H1 (cell line): Measurements from ENCODE around the gene GPR137. TPM values are rescaled to one million over a fixed set of nuclear protein-coding genes. Genes with fewer than 3 reads are reported as not detected.
"Not testable (repeated sequence)": the region's sequence is repeated elsewhere in the genome, so short reads cannot be mapped to it uniquely, and the experiment has no call there.

ENCODE experiments used
- CTCF ChIA-PET: fragments of 300-600 bp; sonication (Branson Sonifier 250); formaldehyde crosslinking; loops from one replicate; lab custom pipeline; 2021; ENCODE audit not compliant: partially characterized antibody; lab: Charles Lee
- POLR2A ChIA-PET: fragments of 300-600 bp; sonication (Branson Sonifier 250); formaldehyde crosslinking; loops from one replicate; lab custom pipeline; 2021; ENCODE audit warnings: inconsistent platforms; ENCODE audit not compliant: partially characterized antibody; lab: Charles Lee
- DNase-seq, 2 experiments: peaks; one replicate each; pipeline versions ENCODE4 v3.0.0 to v3.0.0-alpha.2; 2010 to 2022; ENCODE audit warnings: low spot score in 2 of 2, low read depth in 1 of 2, mixed read lengths in 1 of 2
- FAIRE-seq: peaks from 2 replicates; lab custom pipeline; 2011; peaks lifted over from hg19 to GRCh38; lab: Jason Lieb, UNC
- H2AFZ ChIP-seq: 2 replicates; pipeline ENCODE4 v1.8.1; 2012; ENCODE audit warnings: low read length, inconsistent platforms
- H2AK5ac ChIP-seq: 2 replicates; pipeline ENCODE4 v1.6.1; 2013; ENCODE audit warnings: low read depth, low read length
- H2BK120ac ChIP-seq: replicated peaks from 2 replicates; pipeline ENCODE3; 2013; ENCODE audit warnings: low read depth, low read length, inconsistent platforms
- H2BK12ac ChIP-seq: 2 replicates; pipeline ENCODE4 v1.6.1; 2013; ENCODE audit warnings: low read depth, low read length
- H2BK15ac ChIP-seq: 2 replicates; pipeline ENCODE4 v1.6.1; 2013; ENCODE audit warnings: low read length
- H2BK20ac ChIP-seq: 2 replicates; pipeline ENCODE4 v1.6.1; 2013; ENCODE audit warnings: low read length
- H2BK5ac ChIP-seq: 2 replicates; pipeline ENCODE4 v1.6.1; 2013; ENCODE audit warnings: low read depth, low read length
- H3K14ac ChIP-seq: 2 replicates; pipeline ENCODE4 v1.6.1; 2013; ENCODE audit warnings: inconsistent platforms; ENCODE audit not compliant: insufficient read length
- H3K18ac ChIP-seq: 2 replicates; pipeline ENCODE4 v1.6.1; 2013; ENCODE audit warnings: low read length; ENCODE audit errors: extremely low read depth
- H3K23ac ChIP-seq: 2 replicates; pipeline ENCODE4 v1.6.1; 2013; ENCODE audit warnings: inconsistent platforms; ENCODE audit not compliant: insufficient read length
- H3K23me2 ChIP-seq: 2 replicates; pipeline ENCODE4 v1.6.1; 2013; ENCODE audit warnings: low read depth, low read length
- H3K27ac ChIP-seq: 2 replicates; pipeline ENCODE4 v1.6.1; 2011; ENCODE audit warnings: low read depth, low read length, inconsistent platforms
- H3K27me3 ChIP-seq, 4 experiments: replicated peaks in 1 of 4; 1 replicate in 1 of 4; 2 replicates in 3 of 4; pipeline versions ENCODE4 v1.6.1 to v1.8.1; 2011 to 2013; ENCODE audit warnings: low read length in 3 of 4, mild to moderate bottlenecking in 3 of 4, inconsistent platforms in 2 of 4, mixed read lengths in 2 of 4, moderate library complexity in 1 of 4; ENCODE audit not compliant: control insufficient read depth in 3 of 4, insufficient read depth in 3 of 4; ENCODE audit errors: extremely low read depth in 1 of 4
- H3K36me3 ChIP-seq, 4 experiments: 2 replicates each; pipeline versions ENCODE4 v1.6.1 to v1.8.1; 2011 to 2013; ENCODE audit warnings: mild to moderate bottlenecking in 4 of 4, low read length in 3 of 4, moderate library complexity in 2 of 4, control low read depth in 1 of 4, inconsistent platforms in 1 of 4; ENCODE audit not compliant: insufficient read depth in 4 of 4, control insufficient read depth in 2 of 4
- H3K4ac ChIP-seq: replicated peaks from 2 replicates; pipeline ENCODE3; 2013; ENCODE audit warnings: low read length, low read depth, mixed read lengths, inconsistent platforms; ENCODE audit not compliant: insufficient read length
- H3K4me1 ChIP-seq, 4 experiments: replicated peaks in 1 of 4; 1 replicate in 1 of 4; 2 replicates in 3 of 4; pipeline versions ENCODE4 v1.6.1 to v1.8.1; 2011 to 2013; ENCODE audit warnings: low read length in 3 of 4, inconsistent platforms in 2 of 4, mixed read lengths in 1 of 4; ENCODE audit not compliant: insufficient read depth in 4 of 4, control insufficient read depth in 3 of 4
- H3K4me2 ChIP-seq, 2 experiments: 2 replicates each; pipeline versions ENCODE4 v1.6.1 to v1.8.1; 2011 to 2013; ENCODE audit warnings: low read depth in 2 of 2, low read length in 2 of 2, control low read depth in 1 of 2, inconsistent platforms in 1 of 2, mild to moderate bottlenecking in 1 of 2; ENCODE audit not compliant: insufficient read depth in 1 of 2
- H3K4me3 ChIP-seq, 4 experiments: fragments of 200-600, 300-600 bp in 1 of 4; sonication (generic), shearing (Covaris generic), sonication (Bioruptor Twin) in 1 of 4; 2 replicates each; pipeline versions ENCODE4 v1.5.1 to v1.8.1; 2011 to 2016; ENCODE audit warnings: low read length in 4 of 4, low read depth in 3 of 4, control low read depth in 2 of 4, inconsistent platforms in 2 of 4, mild to moderate bottlenecking in 2 of 4, mixed read lengths in 1 of 4, moderate library complexity in 1 of 4; ENCODE audit not compliant: insufficient read depth in 2 of 4; ENCODE audit errors: extremely low read depth in 1 of 4
- H3K56ac ChIP-seq: replicated peaks from 2 replicates; pipeline ENCODE3; 2013; ENCODE audit warnings: low read depth, mild to moderate bottlenecking, mixed read lengths, low read length, inconsistent platforms; ENCODE audit not compliant: insufficient read length
- H3K79me1 ChIP-seq: 2 replicates; pipeline ENCODE4 v1.6.1; 2013; ENCODE audit warnings: low read depth, low read length, control low read depth
- H3K79me2 ChIP-seq, 2 experiments: 2 replicates each; pipeline versions ENCODE4 v1.6.1 to v1.8.1; 2012 to 2013; ENCODE audit warnings: low read length in 2 of 2, mild to moderate bottlenecking in 2 of 2, inconsistent platforms in 1 of 2; ENCODE audit not compliant: insufficient read depth in 2 of 2, control insufficient read depth in 1 of 2
- H3K9ac ChIP-seq, 4 experiments: replicated peaks in 1 of 4; 1 replicate in 1 of 4; 2 replicates in 3 of 4; pipeline versions ENCODE4 v1.6.1 to v1.8.1; 2011 to 2013; ENCODE audit warnings: low read depth in 3 of 4, low read length in 3 of 4, control low read depth in 2 of 4, mild to moderate bottlenecking in 2 of 4, moderate library complexity in 2 of 4, inconsistent platforms in 1 of 4; ENCODE audit errors: extremely low read depth in 1 of 4
- H3K9me3 ChIP-seq, 2 experiments: 2 replicates each; pipeline versions ENCODE4 v1.6.1 to v1.8.1; 2012 to 2013; ENCODE audit warnings: mild to moderate bottlenecking in 2 of 2, moderate library complexity in 2 of 2, control low read depth in 1 of 2, inconsistent platforms in 1 of 2, low read depth in 1 of 2, low read length in 1 of 2, mixed read lengths in 1 of 2; ENCODE audit not compliant: insufficient read depth in 2 of 2
- H4K20me1 ChIP-seq, 2 experiments: replicated peaks in 1 of 2; 2 replicates each; pipeline versions ENCODE3 to v1.8.1; 2011 to 2013; ENCODE audit warnings: inconsistent platforms in 2 of 2, low read length in 2 of 2, mild to moderate bottlenecking in 1 of 2; ENCODE audit not compliant: insufficient read depth in 2 of 2, control insufficient read depth in 1 of 2
- H4K5ac ChIP-seq: 2 replicates; pipeline ENCODE4 v1.6.1; 2013; ENCODE audit warnings: low read length, low read depth, mixed read lengths, inconsistent platforms; ENCODE audit not compliant: insufficient read length
- H4K8ac ChIP-seq: 2 replicates; pipeline ENCODE4 v1.8.0; 2013; ENCODE audit warnings: mild to moderate bottlenecking, moderate library complexity, low read length, inconsistent platforms; ENCODE audit not compliant: insufficient read depth; ENCODE audit errors: extremely low read depth
- H4K91ac ChIP-seq: replicated peaks from 2 replicates; pipeline ENCODE3; 2013; ENCODE audit warnings: low read length, mixed read lengths, inconsistent platforms; ENCODE audit not compliant: insufficient read length
- POLR2A ChIP-seq, 2 experiments: IDR thresholded peaks; 1 replicate in 1 of 2; 2 replicates in 1 of 2; pipeline ENCODE4 v1.6.1; 2011; ENCODE audit warnings: low read depth in 2 of 2, low read length in 2 of 2, mild to moderate bottlenecking in 2 of 2; ENCODE audit errors: control extremely low read depth in 1 of 2
- WGBS, 2 experiments: shearing (Covaris generic) in 1 of 2; methylation state at CpG; one replicate each; pipeline versions ENCODE4 v1.1.6 to v1.1.7; 2013 to 2015; ENCODE audit warnings: low lambda C conversion rate in 2 of 2, mixed read lengths in 2 of 2, inconsistent platforms in 1 of 2, low coverage in 1 of 2, missing lambda C conversion rate in 1 of 2; ENCODE audit not compliant: insufficient replicate concordance in 2 of 2, insufficient coverage in 1 of 2, insufficient read length in 1 of 2; ENCODE audit errors: extremely low coverage in 1 of 2, missing lambda C conversion rate in 1 of 2; 5-methylcytosine and 5-hydroxymethylcytosine counted together
- polyA plus RNA-seq, 7 experiments: library from polyadenylated mRNA; depleted of rRNA in 3 of 7; stranded (reverse) in 5 of 7; unstranded in 2 of 7; fragments of >200 nt in 5 of 7; fragments of 200-250 nt in 2 of 7; gene quantifications; 1 replicate in 5 of 7; 2 replicates in 1 of 7; 4 replicates in 1 of 7; pipeline versions ENCODE4 v1.2.1 to v1.2.3, GENCODE V29; 2011 to 2013; ENCODE audit warnings: missing spikeins in 2 of 7, mixed read lengths in 2 of 7
- total RNA-seq: library from RNA; stranded (reverse); fragmentation: NEBNext Ultra II Directional; extraction: Animal tissue kit (Norgen Biotek cat#: 25700); gene quantifications from 2 replicates; pipeline ENCODE4 v1.2.1, GENCODE V29; 2021

Gene GPR137
- total and polyA plus RNA-seq, 2 of the 8 experiments (the other 6 are each of a cell fraction or from before 2014, with no cell fraction given): 36.2 to 37.8 TPM

DNA sequence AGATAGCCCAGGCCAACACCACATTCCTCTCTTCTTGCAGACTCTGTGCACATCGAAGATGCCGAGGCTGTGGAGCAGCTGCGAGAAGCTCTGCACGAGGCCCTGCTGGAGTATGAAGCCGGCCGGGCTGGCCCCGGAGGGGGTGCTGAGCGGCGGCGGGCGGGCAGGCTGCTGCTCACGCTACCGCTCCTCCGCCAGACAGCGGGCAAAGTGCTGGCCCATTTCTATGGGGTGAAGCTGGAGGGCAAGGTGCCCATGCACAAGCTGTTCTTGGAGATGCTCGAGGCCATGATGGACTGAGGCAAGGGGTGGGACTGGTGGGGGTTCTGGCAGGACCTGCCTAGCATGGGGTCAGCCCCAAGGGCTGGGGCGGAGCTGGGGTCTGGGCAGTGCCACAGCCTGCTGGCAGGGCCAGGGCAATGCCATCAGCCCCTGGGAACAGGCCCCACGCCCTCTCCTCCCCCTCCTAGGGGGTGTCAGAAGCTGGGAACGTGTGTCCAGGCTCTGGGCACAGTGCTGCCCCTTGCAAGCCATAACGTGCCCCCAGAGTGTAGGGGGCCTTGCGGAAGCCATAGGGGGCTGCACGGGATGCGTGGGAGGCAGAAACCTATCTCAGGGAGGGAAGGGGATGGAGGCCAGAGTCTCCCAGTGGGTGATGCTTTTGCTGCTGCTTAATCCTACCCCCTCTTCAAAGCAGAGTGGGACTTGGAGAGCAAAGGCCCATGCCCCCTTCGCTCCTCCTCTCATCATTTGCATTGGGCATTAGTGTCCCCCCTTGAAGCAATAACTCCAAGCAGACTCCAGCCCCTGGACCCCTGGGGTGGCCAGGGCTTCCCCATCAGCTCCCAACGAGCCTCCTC, 30.2 kb downstream of the GPR137 start:
- 85% methylated on average over 23 of the region's 25 CpGs; no CpG with 5 or more reads in 1 of the 2 experiments for WGBS, 2 experiments
- H3K23me2 ChIP-seq, H2AK5ac ChIP-seq, H3K79me1 ChIP-seq, H3K23ac ChIP-seq, H2BK5ac ChIP-seq, H2AFZ ChIP-seq, H3K27me3 ChIP-seq, H3K4ac ChIP-seq, H4K5ac ChIP-seq, H2BK12ac ChIP-seq, FAIRE-seq, H4K8ac ChIP-seq, H3K18ac ChIP-seq, H3K14ac ChIP-seq, H2BK20ac ChIP-seq, H4K91ac ChIP-seq, H4K20me1 ChIP-seq, H3K27ac ChIP-seq, H2BK120ac ChIP-seq, H3K56ac ChIP-seq, H2BK15ac ChIP-seq, H3K9me3 ChIP-seq, DNase-seq, H3K9ac ChIP-seq, H3K4me1 ChIP-seq: not testable (repeated sequence)
- H3K4me3 ChIP-seq: peak overlapping the region in 2 of 4 experiments; percentile 76 to 78; a peak in 4 of 8 replicates
- peaks cover under 1 to 18% (median 13%) of the 10 kb centered on the region in 4 experiments; a peak in 7 of 8 replicates for H3K36me3 ChIP-seq
- H3K79me2 ChIP-seq: peaks cover 0 to 20% of the 10 kb centered on the region in 2 experiments; a peak in 2 of 4 replicates
- ChIA-PET POLR2A (interaction anchor here (1.5 to 6.6 kb wide), 13 partner anchors 8 to 249 kb away, joined by 3 to 61 read pairs (median 11); partner anchors contain the start of genes ESRRA, NUDT22, STIP1 and TRPT1), CTCF (interaction anchor here (1.2 to 20.8 kb wide), 5 partner anchors 15 to 332 kb away, joined by 3 to 614 read pairs (median 6); partner anchors contain the start of genes BAD, CATSPERZ and CCDC88B)
- H3K4me2 ChIP-seq: peak overlapping the region; percentile 60 to 75
- TF ChIP-seq POLR2A (IDR thresholded peaks at IDR 0.05; ENCODE audit: control extremely low read depth in 1 of 2, low read depth in 2 of 2, low read length in 2 of 2): peak in 1 of 2 experiments; percentile 21; a peak in 1 of 3 replicates
- TF ChIP-seq, all 59 proteins: peak for 1; not testable (repeated sequence) for 58
